SU-DHL-6 (cell line): ENCODE data around the gene ABHD16A.

Source experiments
- H2AFZ ChIP-seq: fragments of 200-600 bp; sonication (generic); 2 replicates; pipeline ENCODE4 v1.6.1; 2014; ENCODE audit warnings: low read depth, mild to moderate bottlenecking, moderate library complexity, mixed read lengths, antibody characterized with exemption, low read length; ENCODE audit not compliant: severe bottlenecking
- H3F3A ChIP-seq: fragments of 200-600 bp; shearing (Covaris generic); 2 replicates; pipeline ENCODE4 v1.6.0; 2016; ENCODE audit warnings: antibody characterized with exemption, mild to moderate bottlenecking; ENCODE audit not compliant: insufficient read depth
- H3K27ac ChIP-seq: fragments of 200-600 bp; sonication (generic); 2 replicates; pipeline ENCODE4 v1.5.1; 2016; ENCODE audit warnings: low read depth, mild to moderate bottlenecking, low read length, moderate library complexity, mixed read lengths
- H3K27me3 ChIP-seq: fragments of 200-600 bp; sonication (generic), shearing (Covaris generic); 2 replicates; pipeline ENCODE4 v1.6.0; 2014; ENCODE audit warnings: mild to moderate bottlenecking, low read length
- H3K36me3 ChIP-seq: fragments of 200-600 bp; sonication (generic); 2 replicates; pipeline ENCODE4 v1.6.1; 2014; ENCODE audit warnings: mild to moderate bottlenecking, low read length, mixed read lengths
- H3K4me2 ChIP-seq: fragments of 300-600, 200-600 bp; shearing (Covaris generic), sonication (generic); 2 replicates; pipeline ENCODE4 v1.6.0; 2014; ENCODE audit warnings: low read length, low read depth, mild to moderate bottlenecking; ENCODE audit not compliant: poor library complexity, severe bottlenecking
- H3K4me3 ChIP-seq: fragments of 200-600 bp; sonication (generic); 2 replicates; pipeline ENCODE4 v1.5.1; 2014; ENCODE audit warnings: antibody characterized with exemption, low read length, mild to moderate bottlenecking, mixed read lengths; ENCODE audit not compliant: insufficient read depth, poor library complexity, severe bottlenecking
- H3K79me2 ChIP-seq: fragments of 200-600 bp; sonication (generic); 2 replicates; pipeline ENCODE4 v1.6.1; 2014; ENCODE audit warnings: mild to moderate bottlenecking, low read length, moderate library complexity; ENCODE audit not compliant: insufficient read depth
- H3K9ac ChIP-seq: fragments of 200-600 bp; sonication (generic); 2 replicates; pipeline ENCODE4 v1.7.0; 2014; ENCODE audit warnings: mild to moderate bottlenecking, low read length
- H3K9me2 ChIP-seq: fragments of 200-600 bp; sonication (generic); replicated peaks from 2 replicates; pipeline ENCODE4 v1.6.1; 2014; ENCODE audit warnings: low read length; ENCODE audit not compliant: insufficient read depth
- H3K9me3 ChIP-seq: fragments of 200-600 bp; sonication (generic); 2 replicates; pipeline ENCODE4 v1.6.1; 2014; ENCODE audit warnings: low read length, mixed read lengths; ENCODE audit not compliant: insufficient read depth
- H4K20me1 ChIP-seq: fragments of 200-600 bp; sonication (generic); 2 replicates; pipeline ENCODE4 v1.6.1; 2014; ENCODE audit warnings: low read depth, mild to moderate bottlenecking, antibody characterized with exemption, low read length, moderate library complexity, mixed read lengths
- EZH2phosphoT487 ChIP-seq: fragments of 200-600 bp; sonication (generic), shearing (Covaris generic); conservative IDR thresholded peaks from 2 replicates; pipeline ENCODE4 v1.6.1; 2018; ENCODE audit warnings: mild to moderate bottlenecking, antibody characterized with exemption, low read length, moderate library complexity, mixed read lengths
- TF ChIP-seq, protein P1 (sequence below): fragments of 200-600 bp; sonication (generic); IDR thresholded peaks from one replicate; pipeline ENCODE4 v1.5.1; 2017; ENCODE audit warnings: antibody characterized with exemption, mild to moderate bottlenecking, low read length, moderate library complexity; ENCODE audit not compliant: insufficient read depth, poor library complexity, severe bottlenecking

ABHD16A gene

DNA sequence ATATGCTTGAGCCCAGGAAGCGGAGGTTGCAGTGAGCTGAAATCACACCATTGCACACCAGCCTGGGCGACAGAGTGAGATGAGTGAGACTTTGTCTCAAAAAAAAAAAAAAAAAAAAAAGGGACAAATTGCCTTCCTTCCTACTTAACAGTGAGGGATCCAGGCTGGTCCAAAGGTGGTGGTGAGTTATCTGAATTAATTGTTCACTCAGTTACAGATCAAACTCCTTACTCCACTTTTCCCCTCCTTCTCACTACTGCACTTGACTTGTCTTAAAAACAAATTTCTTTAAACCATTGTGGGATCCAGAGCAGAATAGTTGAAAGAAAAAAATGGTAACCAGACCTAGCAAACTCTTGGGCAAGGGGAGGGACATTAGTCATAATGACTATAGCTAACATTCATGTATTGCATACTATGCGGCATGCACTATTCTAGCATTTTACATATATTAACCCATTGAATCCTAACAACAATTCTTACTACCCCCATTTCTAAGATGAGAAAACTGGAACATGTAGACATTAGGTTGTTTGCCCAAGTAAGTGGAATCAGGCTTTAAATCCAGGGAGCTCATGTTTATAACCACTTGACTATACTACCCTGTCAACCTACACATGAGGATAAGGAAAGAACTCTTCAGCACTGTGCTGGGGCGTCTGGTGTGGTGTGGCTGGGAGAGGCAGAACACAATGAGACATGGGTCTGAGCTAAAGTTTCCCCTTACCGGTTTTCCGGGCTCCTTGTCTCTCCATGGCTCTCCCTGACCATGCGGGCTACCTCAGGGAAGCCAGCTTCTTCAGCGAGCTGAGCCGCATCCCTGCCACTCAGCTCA lies 39.8 kb downstream of the ABHD16A start:
- no peak for TF ChIP-seq EZH2phosphoT487
- H3K4me2 ChIP-seq = peak overlapping the region; percentile 81
- peak overlapping the region; percentile 68 for H3K4me3 ChIP-seq
- no peaks in the 10 kb centered on the region for H3K27me3 ChIP-seq
- no peaks in the 10 kb centered on the region for H3K9me2 ChIP-seq
- peaks cover 65% of the 10 kb centered on the region for H3K79me2 ChIP-seq
- H2AFZ ChIP-seq = no peak overlapping the region
- H3F3A ChIP-seq = peaks cover 28% of the 10 kb centered on the region
- H3K9me3 ChIP-seq = no peaks in the 10 kb centered on the region
- H3K9ac ChIP-seq = peak overlapping the region; percentile 82
- peak overlapping the region; percentile 95 for H3K27ac ChIP-seq
- no peaks in the 10 kb centered on the region; the same call in 1 of the 2 replicates for H4K20me1 ChIP-seq
- H3K36me3 ChIP-seq = peaks cover 12% of the 10 kb centered on the region

DNA sequence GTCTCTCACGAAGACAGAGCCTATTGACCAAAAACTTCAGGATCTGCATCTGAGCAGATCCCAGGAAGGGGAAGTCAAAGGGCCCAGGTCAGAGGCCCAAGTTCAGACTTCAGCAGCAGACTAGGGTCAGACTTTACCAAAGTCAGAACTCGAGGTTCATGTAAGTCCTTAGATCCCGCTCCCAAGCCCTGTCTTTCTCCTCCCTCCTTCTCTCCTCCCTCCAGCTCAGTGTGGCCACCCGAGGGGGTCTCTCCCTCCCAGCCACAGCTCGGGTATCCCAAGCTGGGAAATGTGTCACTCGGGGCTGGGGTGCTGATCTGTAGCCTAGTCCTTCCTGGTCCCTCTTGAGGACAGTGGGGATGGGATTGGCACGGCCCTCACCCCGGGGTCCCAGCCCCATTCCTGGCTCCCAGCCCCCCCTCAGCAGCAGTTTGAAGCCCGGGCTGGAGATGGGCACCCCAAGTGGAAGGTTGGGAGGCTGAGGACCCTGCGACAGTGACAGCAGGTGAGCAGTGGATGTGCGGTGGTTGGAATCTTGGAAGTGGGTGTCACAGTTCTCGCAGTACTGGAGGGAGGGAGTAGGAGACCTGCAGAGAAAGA lies 40.9 kb downstream of the ABHD16A start:
- peaks cover 28% of the 10 kb centered on the region for H3F3A ChIP-seq
- H3K9me3 ChIP-seq = no peaks in the 10 kb centered on the region
- 0 out of 2 replicates have a peak, but pooled peaks cover 3% of the 10 kb centered on the region for H3K36me3 ChIP-seq
- TF ChIP-seq, protein P1, sequence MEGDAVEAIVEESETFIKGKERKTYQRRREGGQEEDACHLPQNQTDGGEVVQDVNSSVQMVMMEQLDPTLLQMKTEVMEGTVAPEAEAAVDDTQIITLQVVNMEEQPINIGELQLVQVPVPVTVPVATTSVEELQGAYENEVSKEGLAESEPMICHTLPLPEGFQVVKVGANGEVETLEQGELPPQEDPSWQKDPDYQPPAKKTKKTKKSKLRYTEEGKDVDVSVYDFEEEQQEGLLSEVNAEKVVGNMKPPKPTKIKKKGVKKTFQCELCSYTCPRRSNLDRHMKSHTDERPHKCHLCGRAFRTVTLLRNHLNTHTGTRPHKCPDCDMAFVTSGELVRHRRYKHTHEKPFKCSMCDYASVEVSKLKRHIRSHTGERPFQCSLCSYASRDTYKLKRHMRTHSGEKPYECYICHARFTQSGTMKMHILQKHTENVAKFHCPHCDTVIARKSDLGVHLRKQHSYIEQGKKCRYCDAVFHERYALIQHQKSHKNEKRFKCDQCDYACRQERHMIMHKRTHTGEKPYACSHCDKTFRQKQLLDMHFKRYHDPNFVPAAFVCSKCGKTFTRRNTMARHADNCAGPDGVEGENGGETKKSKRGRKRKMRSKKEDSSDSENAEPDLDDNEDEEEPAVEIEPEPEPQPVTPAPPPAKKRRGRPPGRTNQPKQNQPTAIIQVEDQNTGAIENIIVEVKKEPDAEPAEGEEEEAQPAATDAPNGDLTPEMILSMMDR = no peak
- TF ChIP-seq EZH2phosphoT487 = no peak
- no peaks in the 10 kb centered on the region for H4K20me1 ChIP-seq
- no peaks in the 10 kb centered on the region for H3K9me2 ChIP-seq
- no peak overlapping the region for H3K4me3 ChIP-seq
- no peaks in the 10 kb centered on the region for H3K27me3 ChIP-seq
- peak overlapping the region; percentile 33 for H3K27ac ChIP-seq
- no peak overlapping the region for H2AFZ ChIP-seq
- peak overlapping the region; percentile 81 for H3K4me2 ChIP-seq
- peak overlapping the region; percentile 82 for H3K9ac ChIP-seq
- peaks cover 60% of the 10 kb centered on the region for H3K79me2 ChIP-seq

DNA sequence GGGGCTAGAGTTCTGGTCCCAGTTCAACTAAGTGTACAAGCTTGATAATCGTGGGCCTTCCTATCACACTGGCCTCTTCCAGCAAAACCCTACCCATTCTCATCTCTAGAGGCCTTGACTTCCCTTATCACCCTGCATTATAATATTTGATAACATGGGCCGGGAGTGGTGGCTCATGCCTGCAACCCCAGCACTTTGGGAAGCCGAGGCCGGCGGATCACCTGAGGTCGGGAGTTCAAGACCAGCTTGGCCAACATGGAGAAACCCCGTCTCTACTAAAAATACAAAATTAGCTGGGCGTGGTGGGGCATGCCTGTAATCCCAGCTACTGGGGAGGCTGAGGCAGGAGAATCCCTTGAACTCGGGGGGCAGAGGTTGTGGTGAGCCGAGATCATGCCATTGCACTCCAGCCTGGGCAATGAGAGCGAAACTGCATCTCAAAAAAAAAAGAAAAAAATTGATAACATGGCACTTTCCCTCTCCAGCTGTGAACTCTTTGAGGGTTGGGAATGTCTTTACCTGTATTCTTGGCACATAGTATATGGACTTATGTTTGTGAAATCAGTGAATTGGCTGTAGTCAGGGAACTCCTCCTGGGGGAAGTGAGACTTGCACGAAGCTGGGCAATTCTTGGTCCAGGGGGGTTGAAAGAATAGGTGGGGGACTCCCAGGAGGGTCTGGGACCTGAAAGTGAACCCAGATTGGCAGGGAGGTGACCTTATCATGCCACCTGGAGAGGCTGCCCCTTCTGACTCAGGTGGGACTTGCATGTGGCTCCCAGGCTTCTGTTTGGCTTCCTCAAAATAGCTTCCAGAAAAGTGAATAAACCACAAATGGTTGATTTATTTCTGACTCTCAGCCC lies 41.6 kb downstream of the ABHD16A start:
- Histone ChIP-seq H3K4me2 (peak overlapping the region; percentile 81), H3K27ac (peak overlapping the region; percentile 66), H3K9me3 (no peaks in the 10 kb centered on the region), H2AFZ (no peak overlapping the region), H4K20me1 (no peaks in the 10 kb centered on the region), H3K4me3 (peak overlapping the region; percentile 75), H3K9ac (peak overlapping the region; percentile 76), H3F3A (peaks cover 28% of the 10 kb centered on the region), H3K36me3 (no peaks in the 10 kb centered on the region), H3K27me3 (no peaks in the 10 kb centered on the region), H3K9me2 (no peaks in the 10 kb centered on the region), H3K79me2 (peaks cover 52% of the 10 kb centered on the region)
- TF ChIP-seq, protein P1 = no peak
- no peak for TF ChIP-seq EZH2phosphoT487
